Measurements from ENCODE around the gene UNK. TPM values are rescaled to one million over a fixed set of nuclear protein-coding genes. Genes with fewer than 3 reads are reported as not detected.

The UNK gene
- polyA plus RNA-seq, 2 of the 4 experiments (the other 2 are of a cell fraction), result 27.0 to 34.5 TPM

DNA sequence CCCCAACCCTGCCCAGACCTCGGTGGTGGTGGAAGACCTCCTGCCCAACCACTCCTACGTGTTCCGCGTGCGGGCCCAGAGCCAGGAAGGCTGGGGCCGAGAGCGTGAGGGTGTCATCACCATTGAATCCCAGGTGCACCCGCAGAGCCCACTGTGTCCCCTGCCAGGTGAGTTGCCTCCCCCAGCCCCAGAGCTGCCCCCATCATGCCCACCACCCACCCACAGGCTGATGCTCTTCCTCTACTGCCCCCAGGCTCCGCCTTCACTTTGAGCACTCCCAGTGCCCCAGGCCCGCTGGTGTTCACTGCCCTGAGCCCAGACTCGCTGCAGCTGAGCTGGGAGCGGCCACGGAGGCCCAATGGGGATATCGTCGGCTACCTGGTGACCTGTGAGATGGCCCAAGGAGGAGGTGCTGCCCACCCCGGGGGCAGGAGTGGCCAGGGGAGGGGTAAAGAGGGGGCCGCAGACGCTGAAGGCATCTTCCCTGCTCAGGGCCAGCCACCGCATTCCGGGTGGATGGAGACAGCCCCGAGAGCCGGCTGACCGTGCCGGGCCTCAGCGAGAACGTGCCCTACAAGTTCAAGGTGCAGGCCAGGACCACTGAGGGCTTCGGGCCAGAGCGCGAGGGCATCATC is 28.0 kb upstream of the UNK start (continued):
- TF ChIP-seq, protein P1, sequence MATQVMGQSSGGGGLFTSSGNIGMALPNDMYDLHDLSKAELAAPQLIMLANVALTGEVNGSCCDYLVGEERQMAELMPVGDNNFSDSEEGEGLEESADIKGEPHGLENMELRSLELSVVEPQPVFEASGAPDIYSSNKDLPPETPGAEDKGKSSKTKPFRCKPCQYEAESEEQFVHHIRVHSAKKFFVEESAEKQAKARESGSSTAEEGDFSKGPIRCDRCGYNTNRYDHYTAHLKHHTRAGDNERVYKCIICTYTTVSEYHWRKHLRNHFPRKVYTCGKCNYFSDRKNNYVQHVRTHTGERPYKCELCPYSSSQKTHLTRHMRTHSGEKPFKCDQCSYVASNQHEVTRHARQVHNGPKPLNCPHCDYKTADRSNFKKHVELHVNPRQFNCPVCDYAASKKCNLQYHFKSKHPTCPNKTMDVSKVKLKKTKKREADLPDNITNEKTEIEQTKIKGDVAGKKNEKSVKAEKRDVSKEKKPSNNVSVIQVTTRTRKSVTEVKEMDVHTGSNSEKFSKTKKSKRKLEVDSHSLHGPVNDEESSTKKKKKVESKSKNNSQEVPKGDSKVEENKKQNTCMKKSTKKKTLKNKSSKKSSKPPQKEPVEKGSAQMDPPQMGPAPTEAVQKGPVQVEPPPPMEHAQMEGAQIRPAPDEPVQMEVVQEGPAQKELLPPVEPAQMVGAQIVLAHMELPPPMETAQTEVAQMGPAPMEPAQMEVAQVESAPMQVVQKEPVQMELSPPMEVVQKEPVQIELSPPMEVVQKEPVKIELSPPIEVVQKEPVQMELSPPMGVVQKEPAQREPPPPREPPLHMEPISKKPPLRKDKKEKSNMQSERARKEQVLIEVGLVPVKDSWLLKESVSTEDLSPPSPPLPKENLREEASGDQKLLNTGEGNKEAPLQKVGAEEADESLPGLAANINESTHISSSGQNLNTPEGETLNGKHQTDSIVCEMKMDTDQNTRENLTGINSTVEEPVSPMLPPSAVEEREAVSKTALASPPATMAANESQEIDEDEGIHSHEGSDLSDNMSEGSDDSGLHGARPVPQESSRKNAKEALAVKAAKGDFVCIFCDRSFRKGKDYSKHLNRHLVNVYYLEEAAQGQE (IDR thresholded peaks at IDR 0.05), result no peak
- TF ChIP-seq, protein P2, sequence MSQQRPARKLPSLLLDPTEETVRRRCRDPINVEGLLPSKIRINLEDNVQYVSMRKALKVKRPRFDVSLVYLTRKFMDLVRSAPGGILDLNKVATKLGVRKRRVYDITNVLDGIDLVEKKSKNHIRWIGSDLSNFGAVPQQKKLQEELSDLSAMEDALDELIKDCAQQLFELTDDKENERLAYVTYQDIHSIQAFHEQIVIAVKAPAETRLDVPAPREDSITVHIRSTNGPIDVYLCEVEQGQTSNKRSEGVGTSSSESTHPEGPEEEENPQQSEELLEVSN (IDR thresholded peaks at IDR 0.05; ENCODE audit: borderline replicate concordance, low read depth), result no peak

DNA sequence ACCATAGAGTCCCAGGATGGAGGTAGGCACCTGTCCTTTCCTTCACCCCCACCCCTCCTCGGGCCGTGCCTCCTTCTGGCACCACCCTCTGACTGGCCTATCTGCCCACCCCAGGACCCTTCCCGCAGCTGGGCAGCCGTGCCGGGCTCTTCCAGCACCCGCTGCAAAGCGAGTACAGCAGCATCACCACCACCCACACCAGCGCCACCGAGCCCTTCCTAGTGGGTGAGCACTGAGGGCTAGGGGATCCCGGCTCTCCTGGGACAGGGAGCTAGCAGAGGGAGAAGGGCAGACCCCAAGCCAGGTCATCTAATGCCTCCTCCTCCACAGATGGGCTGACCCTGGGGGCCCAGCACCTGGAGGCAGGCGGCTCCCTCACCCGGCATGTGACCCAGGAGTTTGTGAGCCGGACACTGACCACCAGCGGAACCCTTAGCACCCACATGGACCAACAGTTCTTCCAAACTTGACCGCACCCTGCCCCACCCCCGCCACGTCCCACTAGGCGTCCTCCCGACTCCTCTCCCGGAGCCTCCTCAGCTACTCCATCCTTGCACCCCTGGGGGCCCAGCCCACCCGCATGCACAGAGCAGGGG is 27.4 kb upstream of the UNK start:
- DNase-seq (ENCODE audit: low read depth in 1 of 2, low spot score in 1 of 2) (no peak), FAIRE-seq (no peak), ATAC-seq (no peak)
- TF ChIP-seq RCOR1 (IDR thresholded peaks at IDR 0.05; ENCODE audit: low read depth, low read length), result no peak
- TF ChIP-seq, protein P3, sequence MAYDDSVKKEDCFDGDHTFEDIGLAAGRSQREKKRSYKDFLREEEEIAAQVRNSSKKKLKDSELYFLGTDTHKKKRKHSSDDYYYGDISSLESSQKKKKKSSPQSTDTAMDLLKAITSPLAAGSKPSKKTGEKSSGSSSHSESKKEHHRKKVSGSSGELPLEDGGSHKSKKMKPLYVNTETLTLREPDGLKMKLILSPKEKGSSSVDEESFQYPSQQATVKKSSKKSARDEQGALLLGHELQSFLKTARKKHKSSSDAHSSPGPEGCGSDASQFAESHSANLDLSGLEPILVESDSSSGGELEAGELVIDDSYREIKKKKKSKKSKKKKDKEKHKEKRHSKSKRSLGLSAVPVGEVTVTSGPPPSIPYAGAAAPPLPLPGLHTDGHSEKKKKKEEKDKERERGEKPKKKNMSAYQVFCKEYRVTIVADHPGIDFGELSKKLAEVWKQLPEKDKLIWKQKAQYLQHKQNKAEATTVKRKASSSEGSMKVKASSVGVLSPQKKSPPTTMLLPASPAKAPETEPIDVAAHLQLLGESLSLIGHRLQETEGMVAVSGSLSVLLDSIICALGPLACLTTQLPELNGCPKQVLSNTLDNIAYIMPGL (CRISPR knock-in tag; IDR thresholded peaks at IDR 0.05; ENCODE audit: borderline replicate concordance), result no peak
- TF ChIP-seq MYC (IDR thresholded peaks at IDR 0.05; ENCODE audit: borderline replicate concordance, low read length), result no peak
- no peak for TF ChIP-seq ESRRA (IDR thresholded peaks at IDR 0.05; ENCODE audit: borderline replicate concordance, low read length)
- no peak for TF ChIP-seq HEYL (CRISPR knock-in tag; IDR thresholded peaks at IDR 0.05)
- TF ChIP-seq HOXB13 (CRISPR knock-in tag; IDR thresholded peaks at IDR 0.05; ENCODE audit: low read depth), result no peak
- no peak for TF ChIP-seq EP300 (IDR thresholded peaks at IDR 0.05)
- no peak for TF ChIP-seq HOXB5 (CRISPR knock-in tag; IDR thresholded peaks at IDR 0.05)
- no peak for TF ChIP-seq FOSL2 (IDR thresholded peaks at IDR 0.05)
- TF ChIP-seq FOSL2 (CRISPR knock-in tag; IDR thresholded peaks at IDR 0.05), result no peak
- TF ChIP-seq, protein P4, sequence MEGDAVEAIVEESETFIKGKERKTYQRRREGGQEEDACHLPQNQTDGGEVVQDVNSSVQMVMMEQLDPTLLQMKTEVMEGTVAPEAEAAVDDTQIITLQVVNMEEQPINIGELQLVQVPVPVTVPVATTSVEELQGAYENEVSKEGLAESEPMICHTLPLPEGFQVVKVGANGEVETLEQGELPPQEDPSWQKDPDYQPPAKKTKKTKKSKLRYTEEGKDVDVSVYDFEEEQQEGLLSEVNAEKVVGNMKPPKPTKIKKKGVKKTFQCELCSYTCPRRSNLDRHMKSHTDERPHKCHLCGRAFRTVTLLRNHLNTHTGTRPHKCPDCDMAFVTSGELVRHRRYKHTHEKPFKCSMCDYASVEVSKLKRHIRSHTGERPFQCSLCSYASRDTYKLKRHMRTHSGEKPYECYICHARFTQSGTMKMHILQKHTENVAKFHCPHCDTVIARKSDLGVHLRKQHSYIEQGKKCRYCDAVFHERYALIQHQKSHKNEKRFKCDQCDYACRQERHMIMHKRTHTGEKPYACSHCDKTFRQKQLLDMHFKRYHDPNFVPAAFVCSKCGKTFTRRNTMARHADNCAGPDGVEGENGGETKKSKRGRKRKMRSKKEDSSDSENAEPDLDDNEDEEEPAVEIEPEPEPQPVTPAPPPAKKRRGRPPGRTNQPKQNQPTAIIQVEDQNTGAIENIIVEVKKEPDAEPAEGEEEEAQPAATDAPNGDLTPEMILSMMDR (IDR thresholded peaks at IDR 0.05), result no peak
- TF ChIP-seq MAFK (IDR thresholded peaks at IDR 0.05; ENCODE audit: partially characterized antibody), result no peak
- TF ChIP-seq FOXS1 (CRISPR knock-in tag; IDR thresholded peaks at IDR 0.05), result no peak
- TF ChIP-seq, protein P5, sequence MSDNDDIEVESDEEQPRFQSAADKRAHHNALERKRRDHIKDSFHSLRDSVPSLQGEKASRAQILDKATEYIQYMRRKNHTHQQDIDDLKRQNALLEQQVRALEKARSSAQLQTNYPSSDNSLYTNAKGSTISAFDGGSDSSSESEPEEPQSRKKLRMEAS (IDR thresholded peaks at IDR 0.05), result no peak
- TF ChIP-seq, protein P6, sequence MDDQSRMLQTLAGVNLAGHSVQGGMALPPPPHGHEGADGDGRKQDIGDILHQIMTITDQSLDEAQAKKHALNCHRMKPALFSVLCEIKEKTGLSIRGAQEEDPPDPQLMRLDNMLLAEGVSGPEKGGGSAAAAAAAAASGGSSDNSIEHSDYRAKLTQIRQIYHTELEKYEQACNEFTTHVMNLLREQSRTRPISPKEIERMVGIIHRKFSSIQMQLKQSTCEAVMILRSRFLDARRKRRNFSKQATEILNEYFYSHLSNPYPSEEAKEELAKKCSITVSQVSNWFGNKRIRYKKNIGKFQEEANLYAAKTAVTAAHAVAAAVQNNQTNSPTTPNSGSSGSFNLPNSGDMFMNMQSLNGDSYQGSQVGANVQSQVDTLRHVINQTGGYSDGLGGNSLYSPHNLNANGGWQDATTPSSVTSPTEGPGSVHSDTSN (IDR thresholded peaks at IDR 0.05), result no peak
- no peak for TF ChIP-seq JUNB (IDR thresholded peaks at IDR 0.05)
- no peak for TF ChIP-seq NPAS2 (CRISPR knock-in tag; IDR thresholded peaks at IDR 0.05; ENCODE audit: borderline replicate concordance)
- no peak for TF ChIP-seq MAZ (IDR thresholded peaks at IDR 0.05; ENCODE audit: borderline replicate concordance, low read depth, low read length)
- TF ChIP-seq ZSCAN20 (CRISPR knock-in tag; IDR thresholded peaks at IDR 0.05), result no peak
- Histone ChIP-seq H3K27ac (no peak overlapping the region), H3K4me1 (no peaks in the 10 kb centered on the region), H3K4me3 (no peak overlapping the region), H3K9me3 (no peaks in the 10 kb centered on the region), H3K4me2 (no peak overlapping the region)
- CTCF ChIA-PET, result interaction anchor here (1.2 to 43.5 kb wide), 6 partner anchors 8 to 254 kb away, joined by 3 to 1931 read pairs (median 4); partner anchors contain the start of genes RECQL5, SAP30BP and SMIM5
- POLR2A ChIA-PET, result interaction anchor here (2.0 kb wide), 1 partner anchor 23 kb away, joined by 6 read pairs; no protein-coding TSS in a partner anchor
- 88% methylated on average over 18 of the region's 21 CpGs for WGBS (ENCODE audit: missing lambda C conversion rate)
